Measurements from ENCODE around the gene PDSS2.

DNA sequence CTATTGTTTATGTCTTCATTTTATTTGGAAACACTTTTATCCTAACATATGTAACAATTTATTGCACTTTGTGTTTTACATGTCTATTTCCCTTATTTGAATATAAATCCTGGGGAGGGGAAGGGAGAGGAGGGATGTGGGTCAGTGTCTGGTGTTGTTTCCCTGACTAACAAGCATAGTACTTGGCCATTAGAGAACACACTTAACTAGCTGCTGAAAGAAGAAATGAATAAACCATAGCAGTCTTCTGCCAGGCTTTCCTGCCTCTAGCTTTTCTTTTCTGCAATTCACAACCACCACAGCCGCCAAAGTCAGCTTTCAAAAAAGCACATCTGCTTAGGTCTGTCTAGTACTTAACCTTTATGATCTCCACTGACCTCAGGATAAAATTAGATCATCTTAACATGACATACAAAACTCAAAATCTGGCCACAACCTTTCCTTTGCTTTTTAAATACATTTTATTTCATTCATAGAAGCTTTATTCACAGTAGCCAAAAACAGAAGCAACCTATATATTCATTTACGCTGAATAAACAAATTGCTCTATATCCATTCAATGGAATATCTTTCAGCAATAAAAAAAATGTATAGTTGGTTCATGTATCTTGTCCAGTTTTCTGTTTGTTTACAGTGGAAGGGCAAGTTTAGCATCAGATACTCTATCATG is 16.3 kb downstream of the PDSS2 start:
- TF ChIP-seq, protein P1, sequence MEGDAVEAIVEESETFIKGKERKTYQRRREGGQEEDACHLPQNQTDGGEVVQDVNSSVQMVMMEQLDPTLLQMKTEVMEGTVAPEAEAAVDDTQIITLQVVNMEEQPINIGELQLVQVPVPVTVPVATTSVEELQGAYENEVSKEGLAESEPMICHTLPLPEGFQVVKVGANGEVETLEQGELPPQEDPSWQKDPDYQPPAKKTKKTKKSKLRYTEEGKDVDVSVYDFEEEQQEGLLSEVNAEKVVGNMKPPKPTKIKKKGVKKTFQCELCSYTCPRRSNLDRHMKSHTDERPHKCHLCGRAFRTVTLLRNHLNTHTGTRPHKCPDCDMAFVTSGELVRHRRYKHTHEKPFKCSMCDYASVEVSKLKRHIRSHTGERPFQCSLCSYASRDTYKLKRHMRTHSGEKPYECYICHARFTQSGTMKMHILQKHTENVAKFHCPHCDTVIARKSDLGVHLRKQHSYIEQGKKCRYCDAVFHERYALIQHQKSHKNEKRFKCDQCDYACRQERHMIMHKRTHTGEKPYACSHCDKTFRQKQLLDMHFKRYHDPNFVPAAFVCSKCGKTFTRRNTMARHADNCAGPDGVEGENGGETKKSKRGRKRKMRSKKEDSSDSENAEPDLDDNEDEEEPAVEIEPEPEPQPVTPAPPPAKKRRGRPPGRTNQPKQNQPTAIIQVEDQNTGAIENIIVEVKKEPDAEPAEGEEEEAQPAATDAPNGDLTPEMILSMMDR (IDR thresholded peaks at IDR 0.05), result no peak
- TF ChIP-seq EZH2 (IDR thresholded peaks at IDR 0.05; ENCODE audit: borderline replicate concordance, insufficient read depth, low read depth, low read length, poor library complexity, severe bottlenecking), result no peak

Data from B cell (primary cell).